IMR-90 (cell line): ENCODE measurements around the gene VWA8. TPM values are rescaled to one million over a fixed set of nuclear protein-coding genes. Genes with fewer than 3 reads are reported as not detected.

Source experiments
- ATAC-seq: fragments of 200-7000 bp; cut with Tn5 transposase; 2 replicates; pipeline ENCODE4 v1.9.1; 2020; ENCODE audit warnings: low read depth, mild to moderate bottlenecking, moderate library complexity
- BruUV-seq: library from RNA; stranded (reverse); fragments of 400-500 nt; replicated peaks from 2 replicates; lab custom pipeline; 2021; lab: Mats Ljungman, UMichigan
- CTCF ChIA-PET: fragments of 300-600 bp; formaldehyde crosslinking; extraction: SDS; loops from one replicate; lab custom pipeline; 2021; ENCODE audit warnings: antibody characterized with exemption; lab: Yijun Ruan, JAX
- POLR2A ChIA-PET: fragments of 300-600 bp; sonication (Branson Sonifier 250); formaldehyde crosslinking; loops from one replicate; lab custom pipeline; 2022; ENCODE audit warnings: antibody characterized with exemption; ENCODE audit not compliant: unreplicated experiment; lab: Charles Lee
- DNase-seq: peaks from one replicate; pipeline ENCODE4 v3.0.0; 2013
- H2AFZ ChIP-seq: replicated peaks from 2 replicates; pipeline ENCODE3; 2013; ENCODE audit warnings: low read length, mild to moderate bottlenecking; ENCODE audit not compliant: poor library complexity
- H2AK5ac ChIP-seq: 2 replicates; pipeline ENCODE4 v1.6.1; 2013; ENCODE audit warnings: low read depth, low read length, inconsistent platforms
- H2AK9ac ChIP-seq: replicated peaks from 2 replicates; pipeline ENCODE3; 2013; ENCODE audit warnings: mild to moderate bottlenecking, low read depth, low read length, moderate library complexity; ENCODE audit not compliant: poor library complexity
- H2BK120ac ChIP-seq: 2 replicates; pipeline ENCODE4 v1.6.1; 2013; ENCODE audit warnings: low read depth, low read length, inconsistent platforms
- H2BK15ac ChIP-seq: 3 replicates; pipeline ENCODE4 v1.6.1; 2013; ENCODE audit warnings: low read depth, low read length, inconsistent platforms
- H2BK20ac ChIP-seq: 2 replicates; pipeline ENCODE4 v1.6.1; 2013; ENCODE audit warnings: low read depth, mild to moderate bottlenecking, inconsistent platforms, low read length, moderate library complexity
- H2BK5ac ChIP-seq: 2 replicates; pipeline ENCODE4 v1.6.1; 2013; ENCODE audit warnings: mild to moderate bottlenecking, low read depth, low read length, inconsistent platforms; ENCODE audit not compliant: poor library complexity, severe bottlenecking
- H3K14ac ChIP-seq: replicated peaks from 2 replicates; pipeline ENCODE4 v1.6.1; 2013; ENCODE audit warnings: low read depth, low read length, inconsistent platforms
- H3K18ac ChIP-seq: 2 replicates; pipeline ENCODE4 v1.6.1; 2013; ENCODE audit warnings: low read depth, low read length, control low read depth
- H3K23ac ChIP-seq: 2 replicates; pipeline ENCODE4 v1.6.1; 2013; ENCODE audit warnings: low read depth, low read length, inconsistent platforms
- H3K27ac ChIP-seq: 2 replicates; pipeline ENCODE4 v1.5.1; 2013; ENCODE audit warnings: mild to moderate bottlenecking, control low read depth, low read length; ENCODE audit not compliant: insufficient read depth
- H3K27me3 ChIP-seq: 2 replicates; pipeline ENCODE4 v1.6.1; 2013; ENCODE audit warnings: low read length; ENCODE audit not compliant: control insufficient read depth, insufficient read depth
- H3K36me3 ChIP-seq: 2 replicates; pipeline ENCODE4 v1.6.1; 2013; ENCODE audit warnings: low read length, mixed read lengths; ENCODE audit not compliant: control insufficient read depth, insufficient read depth
- H3K4ac ChIP-seq: 2 replicates; pipeline ENCODE4 v1.6.1; 2013; ENCODE audit warnings: low read depth, low read length, inconsistent platforms
- H3K4me1 ChIP-seq: 2 replicates; pipeline ENCODE4 v1.6.1; 2013; ENCODE audit warnings: low read length, mixed read lengths; ENCODE audit not compliant: control insufficient read depth, insufficient read depth
- H3K4me2 ChIP-seq: 2 replicates; pipeline ENCODE4 v1.6.1; 2013; ENCODE audit warnings: low read depth, mild to moderate bottlenecking, control low read depth, low read length, moderate library complexity
- H3K4me3 ChIP-seq: 2 replicates; pipeline ENCODE4 v1.5.1; 2013; ENCODE audit warnings: low read depth, mild to moderate bottlenecking, control low read depth, low read length, moderate library complexity; ENCODE audit not compliant: insufficient read depth
- H3K56ac ChIP-seq: 2 replicates; pipeline ENCODE4 v1.6.1; 2013; ENCODE audit warnings: low read length, inconsistent platforms; ENCODE audit not compliant: insufficient read depth; ENCODE audit errors: extremely low read depth
- H3K79me1 ChIP-seq, 2 experiments: 2 replicates each; pipeline ENCODE4 v1.6.1; 2013; ENCODE audit warnings: low read length in 2 of 2, inconsistent platforms in 1 of 2, low read depth in 1 of 2
- H3K9ac ChIP-seq: 2 replicates; pipeline ENCODE4 v1.6.1; 2013; ENCODE audit warnings: low read depth, low read length, control low read depth
- H3K9me1 ChIP-seq: 2 replicates; pipeline ENCODE4 v1.6.1; 2013; ENCODE audit warnings: low read length, inconsistent platforms; ENCODE audit not compliant: insufficient read depth
- H3K9me3 ChIP-seq: 2 replicates; pipeline ENCODE4 v1.6.1; 2013; ENCODE audit warnings: low read length; ENCODE audit not compliant: control insufficient read depth, insufficient read depth
- H4K20me1 ChIP-seq: 2 replicates; pipeline ENCODE4 v1.6.1; 2013; ENCODE audit warnings: low read length, inconsistent platforms; ENCODE audit not compliant: insufficient read depth
- H4K5ac ChIP-seq: 2 replicates; pipeline ENCODE4 v1.6.1; 2013; ENCODE audit warnings: mild to moderate bottlenecking, low read depth, low read length, control low read depth
- H4K8ac ChIP-seq, 2 experiments: 2 replicates each; pipeline ENCODE4 v1.6.1; 2013; ENCODE audit warnings: low read depth in 2 of 2, low read length in 2 of 2, control low read depth in 1 of 2, inconsistent platforms in 1 of 2
- H4K91ac ChIP-seq: 2 replicates; pipeline ENCODE4 v1.6.1; 2013; ENCODE audit warnings: low read depth, low read length, inconsistent platforms; ENCODE audit not compliant: insufficient read depth
- BHLHE40 ChIP-seq: fragments of 150-350 bp; IDR thresholded peaks from 2 replicates; pipeline ENCODE4 v1.6.1; 2016; ENCODE audit warnings: mild to moderate bottlenecking, low read depth, low read length
- CEBPB ChIP-seq: IDR thresholded peaks from 2 replicates; pipeline ENCODE4 v1.6.1; 2012; ENCODE audit warnings: low read depth, low read length, improper control_type of control experiment
- CTCF ChIP-seq: conservative IDR thresholded peaks from 2 replicates; pipeline ENCODE4 v1.5.1; 2012; ENCODE audit warnings: mild to moderate bottlenecking, low read depth, low read length, improper control_type of control experiment
- ELK1 ChIP-seq: fragments of 150-350 bp; IDR thresholded peaks from 2 replicates; pipeline ENCODE4 v1.6.1; 2016; ENCODE audit warnings: low read depth, mild to moderate bottlenecking, low read length, moderate library complexity, borderline replicate concordance
- MAZ ChIP-seq: IDR thresholded peaks from 2 replicates; pipeline ENCODE4 v1.6.1; 2012; ENCODE audit warnings: low read depth, mild to moderate bottlenecking, low read length, improper control_type of control experiment, moderate library complexity, borderline replicate concordance
- NFE2L2 ChIP-seq: fragments of 150-350 bp; IDR thresholded peaks from 2 replicates; pipeline ENCODE4 v1.6.1; 2016; ENCODE audit warnings: low read depth, mild to moderate bottlenecking, low read length
- RAD21 ChIP-seq: IDR thresholded peaks from 2 replicates; pipeline ENCODE4 v1.6.1; 2012; ENCODE audit warnings: low read length, improper control_type of control experiment
- RFX5 ChIP-seq: IDR thresholded peaks from 2 replicates; pipeline ENCODE4 v1.8.0; 2012; ENCODE audit warnings: low read depth, mild to moderate bottlenecking, low read length, moderate library complexity
- USF2 ChIP-seq: fragments of 150-350 bp; IDR thresholded peaks from 2 replicates; pipeline ENCODE4 v1.6.1; 2017; ENCODE audit warnings: mild to moderate bottlenecking, antibody characterized with exemption, low read length, low read depth
- WGBS, 2 experiments: methylation state at CpG; one replicate each; pipeline versions ENCODE4 v1.1.5 to v1.1.7; 2013; ENCODE audit warnings: missing lambda C conversion rate in 2 of 2; ENCODE audit not compliant: insufficient read length in 1 of 2; ENCODE audit errors: extremely low coverage in 2 of 2; 5-methylcytosine and 5-hydroxymethylcytosine counted together
- dilution Hi-C: fragments of 300-500 bp; cut with HindIII; formaldehyde crosslinking; loops from one replicate; pipeline ENCODE4 v1.14.3; 2018; ENCODE audit warnings: low sequenced_read_pairs; ENCODE audit not compliant: unreplicated experiment
- in situ Hi-C: fragments of 300-500 bp; cut with MboI; formaldehyde crosslinking; loops from 3 replicates; pipeline ENCODE4 v1.14.3; 2019; ENCODE audit warnings: low sequenced_read_pairs, inconsistent platforms, mixed read lengths
- intact Hi-C: fragments of 100-400 bp; cut with micrococcal nuclease; formaldehyde crosslinking; loops from 2 replicates; pipeline ENCODE4 v1.10.0; 2022
- polyA plus RNA-seq, 3 experiments: library from polyadenylated mRNA; depleted of rRNA; stranded (reverse); fragments of >200 nt; gene quantifications; 2 replicates each; pipeline ENCODE4 v1.2.3, GENCODE V29; 2012; ENCODE audit warnings: low replicate concordance in 1 of 3
- total RNA-seq: library from RNA; depleted of rRNA; stranded (reverse); fragments of >200 nt; gene quantifications from 2 replicates; pipeline ENCODE4 v1.2.3, GENCODE V29; 2012

VWA8 gene
- total and polyA plus RNA-seq, 2 of the 4 experiments (the other 2 are of a cell fraction), result 5.9 to 18.3 TPM

- no peak for TF ChIP-seq ELK1
- TF ChIP-seq RFX5, result peak; percentile 39; the same call in 1 of the 2 replicates
These were observed 399.7 kb downstream of the VWA8 start (continued) for GRCh38 chr13:41561170-41561569.

- Histone ChIP-seq H3K27me3 (no peaks in the 10 kb centered on the region), H3K9ac (no peak overlapping the region), H2BK20ac (no peak overlapping the region), H3K9me3 (no peaks in the 10 kb centered on the region), H2AK5ac (no peak overlapping the region; the same call in 1 of the 2 replicates), H3K14ac (no peak overlapping the region), H4K91ac (no peak overlapping the region), H3K27ac (no peak overlapping the region), H4K20me1 (no peaks in the 10 kb centered on the region), H3K23ac (no peak overlapping the region), H2BK15ac (no peak overlapping the region), H3K4me2 (no peak overlapping the region), H2BK5ac (no peak overlapping the region), H4K8ac (no peak overlapping the region), H3K9me1 (peaks cover 8% of the 10 kb centered on the region; the same call in 1 of the 2 replicates), H3K4ac (no peak overlapping the region), H3K56ac (no peak overlapping the region), H3K4me1 (peaks cover 20% of the 10 kb centered on the region), H2BK120ac (no peak overlapping the region), H3K79me1 (no peaks in the 10 kb centered on the region), H2AK9ac (peak overlapping the region; percentile 26), H3K4me3 (no peak overlapping the region), H4K5ac (no peak overlapping the region), H3K18ac (no peak overlapping the region), H2AFZ (no peak overlapping the region), H3K36me3 (no peaks in the 10 kb centered on the region)
- in situ Hi-C loops, result no loop called here
- CTCF ChIA-PET, result no interaction called here
- BruUV-seq, result no TSS peak
- no CpG with 5 or more reads among the region's 3 CpGs for WGBS, 2 experiments
- intact Hi-C loops, result no loop called here
- dilution Hi-C loops, result no loop called here
- POLR2A ChIA-PET, result no interaction called here
- DNase-seq (no peak), ATAC-seq (no peak)
- TF ChIP-seq MAZ (no peak), RFX5 (no peak), CEBPB (no peak), BHLHE40 (no peak), USF2 (no peak), CTCF (no peak), ELK1 (no peak), RAD21 (no peak), NFE2L2 (no peak)
These were observed 401.9 kb downstream of the VWA8 start for GRCh38 chr13:41558781-41559560.
